GM12878 (cell line): ENCODE results near the gene TMEM184C. TPM values are rescaled to one million over a fixed set of nuclear protein-coding genes. Genes with fewer than 3 reads are reported as not detected.
A peak's percentile ranks its signal among the peaks of the same experiment; 100 is the strongest.

Source experiments
- ATAC-seq: fragments of 200-7000 bp; cut with Tn5 transposase; 3 replicates; pipeline ENCODE4 v1.9.1; 2020; ENCODE audit warnings: mild to moderate bottlenecking, moderate library complexity
- BruUV-seq: library from RNA; stranded (reverse); fragments of 400-500 nt; replicated peaks from 2 replicates; lab custom pipeline; 2021; lab: Mats Ljungman, UMichigan
- CTCF ChIA-PET: fragments of 300-600 bp; sonication (Branson Sonifier 250); formaldehyde crosslinking; extraction: SDS; loops from one replicate; lab custom pipeline; 2021; ENCODE audit warnings: inconsistent platforms; lab: Yijun Ruan, JAX
- POLR2A ChIA-PET: fragments of 350-600 bp; formaldehyde crosslinking; extraction: SDS; loops from one replicate; lab custom pipeline; 2021; ENCODE audit warnings: inconsistent platforms; lab: Charles Lee
- RAD21 ChIA-PET: fragments of 300-600 bp; sonication (Branson Sonifier 250); formaldehyde crosslinking; loops from one replicate; lab custom pipeline; 2023; ENCODE audit warnings: antibody characterized with exemption; ENCODE audit not compliant: unreplicated experiment; lab: Charles Lee
- SMC1A ChIA-PET: fragments of 300-600 bp; sonication (Branson Sonifier 250); formaldehyde crosslinking; loops from one replicate; lab custom pipeline; 2023; ENCODE audit not compliant: unreplicated experiment, uncharacterized antibody; lab: Charles Lee
- DNase-seq: peaks from one replicate; pipeline ENCODE4 v3.0.0-alpha.2; 2011; ENCODE audit warnings: low read depth, low spot score
- FAIRE-seq: peaks from 3 replicates; lab custom pipeline; 2011; peaks lifted over from hg19 to GRCh38; lab: Jason Lieb, UNC
- H2AFZ ChIP-seq: 2 replicates; pipeline ENCODE4 v1.6.0; 2011; ENCODE audit warnings: low read depth, low read length, control low read depth; ENCODE audit not compliant: control insufficient read depth
- H3K27ac ChIP-seq: 2 replicates; pipeline ENCODE4 v1.5.1; 2011; ENCODE audit warnings: control low read depth; ENCODE audit not compliant: control insufficient read depth, insufficient read depth
- H3K27me3 ChIP-seq, 2 experiments: replicated peaks in 1 of 2; 2 replicates each; pipeline versions ENCODE4 v1.6.0 to v1.6.1; 2011; ENCODE audit warnings: low read length in 1 of 2; ENCODE audit not compliant: control insufficient read depth in 2 of 2, insufficient read depth in 2 of 2
- H3K36me3 ChIP-seq, 2 experiments: 2 replicates each; pipeline ENCODE4 v1.5.1; 2011; ENCODE audit warnings: low read length in 1 of 2; ENCODE audit not compliant: control insufficient read depth in 2 of 2, insufficient read depth in 2 of 2
- H3K4me1 ChIP-seq: 2 replicates; pipeline ENCODE4 v1.6.1; 2011; ENCODE audit warnings: mild to moderate bottlenecking, low read length, moderate library complexity, mixed read lengths; ENCODE audit not compliant: control insufficient read depth, insufficient read depth
- H3K4me2 ChIP-seq: 2 replicates; pipeline ENCODE4 v1.6.0; 2011; ENCODE audit warnings: control low read depth; ENCODE audit not compliant: control insufficient read depth, insufficient read depth
- H3K4me3 ChIP-seq: fragments of 200-600 bp; sonication (generic); 2 replicates; pipeline ENCODE4 v1.5.1; 2016
- H3K79me2 ChIP-seq: 2 replicates; pipeline ENCODE4 v1.6.0; 2011; ENCODE audit warnings: low read length; ENCODE audit not compliant: control insufficient read depth, insufficient read depth
- H3K9ac ChIP-seq: 2 replicates; pipeline ENCODE4 v1.8.0; 2011; ENCODE audit warnings: low read length, control low read depth, mixed read lengths; ENCODE audit not compliant: control insufficient read depth, insufficient read depth
- H3K9me3 ChIP-seq: replicated peaks from 3 replicates; pipeline ENCODE4 v1.5.1; 2011; ENCODE audit warnings: mild to moderate bottlenecking, low read length; ENCODE audit not compliant: control insufficient read depth, insufficient read depth
- H4K20me1 ChIP-seq: 2 replicates; pipeline ENCODE4 v1.6.0; 2011; ENCODE audit not compliant: control insufficient read depth, insufficient read depth
- CREB1 ChIP-seq: IDR thresholded peaks from 2 replicates; pipeline ENCODE4 v1.6.1; 2012; ENCODE audit warnings: low read depth, mild to moderate bottlenecking, inconsistent platforms
- KDM1A ChIP-seq: fragments of 200-600 bp; sonication (generic); IDR thresholded peaks from 2 replicates; pipeline ENCODE4 v1.6.1; 2016; ENCODE audit warnings: borderline replicate concordance
- NR2F1 ChIP-seq: fragments of 450-650 bp; conservative IDR thresholded peaks from 2 replicates; pipeline ENCODE4 v1.6.1; 2017; ENCODE audit warnings: mild to moderate bottlenecking
- PAX5 ChIP-seq: IDR thresholded peaks from 2 replicates; pipeline ENCODE4 v1.6.1; 2011; ENCODE audit warnings: low read depth, low read length, borderline replicate concordance
- SPI1 ChIP-seq: IDR thresholded peaks from 2 replicates; pipeline ENCODE4 v1.6.1; 2011; ENCODE audit warnings: low read depth, mild to moderate bottlenecking, low read length, moderate library complexity, borderline replicate concordance; ENCODE audit not compliant: insufficient read depth
- TCF7 ChIP-seq: IDR thresholded peaks from 2 replicates; pipeline ENCODE4 v1.6.1; 2014; ENCODE audit warnings: antibody characterized with exemption, borderline replicate concordance
- WRNIP1 ChIP-seq: IDR thresholded peaks from 2 replicates; pipeline ENCODE4 v1.6.1; 2011; ENCODE audit warnings: low read depth, low read length, improper control_type of control experiment, borderline replicate concordance
- WGBS: methylation state at CpG from one replicate; pipeline ENCODE4 v1.1.6; 2016; ENCODE audit warnings: low lambda C conversion rate; ENCODE audit not compliant: insufficient replicate concordance, insufficient coverage; ENCODE audit errors: missing lambda C conversion rate; 5-methylcytosine and 5-hydroxymethylcytosine counted together
- in situ Hi-C: fragments of 300-500 bp; cut with MboI; formaldehyde crosslinking; loops from 9 replicates; pipeline ENCODE4 v1.14.3; 2018; ENCODE audit warnings: mixed read lengths
- intact Hi-C: fragments of 100-400 bp; cut with micrococcal nuclease; formaldehyde crosslinking; loops from one replicate; pipeline ENCODE4 v1.14.2; 2022; ENCODE audit not compliant: unreplicated experiment
- polyA plus RNA-seq, 11 experiments: library from polyadenylated mRNA; depleted of rRNA in 4 of 11; unstranded in 6 of 11; stranded (reverse) in 5 of 11; fragments of >200 nt; fragmentation: Nextera tagmentation in 4 of 11; fragmentation: Illumina TruSeq in 1 of 11; extraction: Ambion mirVana in 4 of 11; extraction: Trizol in 1 of 11; gene quantifications; 1 replicate in 1 of 11; 2 replicates in 10 of 11; pipeline versions ENCODE4 v1.2.1 to v1.2.3, GENCODE V29; 2011 to 2016; ENCODE audit warnings: inconsistent platforms in 2 of 11, missing spikeins in 2 of 11, low read depth in 1 of 11
- total RNA-seq, 4 experiments: library from RNA; depleted of rRNA in 3 of 4; stranded (reverse); fragments of >200 nt in 3 of 4; fragmentation: Illumina TruSeq in 1 of 4; extraction: Trizol in 1 of 4; gene quantifications; 2 replicates each; pipeline versions ENCODE4 v1.2.1 to v1.2.3, GENCODE V29; 2013 to 2021
- TF ChIP-seq, protein P1 (sequence below): IDR thresholded peaks from 2 replicates; pipeline ENCODE4 v1.6.1; 2012; ENCODE audit warnings: low read depth, low read length, improper control_type of control experiment

TMEM184C gene
- total and polyA plus RNA-seq, 10 of the 15 experiments (the other 5 are each of a cell fraction or from before 2014, with no cell fraction given) = 3.4 to 22.6 (median 18.2) TPM

DNA sequence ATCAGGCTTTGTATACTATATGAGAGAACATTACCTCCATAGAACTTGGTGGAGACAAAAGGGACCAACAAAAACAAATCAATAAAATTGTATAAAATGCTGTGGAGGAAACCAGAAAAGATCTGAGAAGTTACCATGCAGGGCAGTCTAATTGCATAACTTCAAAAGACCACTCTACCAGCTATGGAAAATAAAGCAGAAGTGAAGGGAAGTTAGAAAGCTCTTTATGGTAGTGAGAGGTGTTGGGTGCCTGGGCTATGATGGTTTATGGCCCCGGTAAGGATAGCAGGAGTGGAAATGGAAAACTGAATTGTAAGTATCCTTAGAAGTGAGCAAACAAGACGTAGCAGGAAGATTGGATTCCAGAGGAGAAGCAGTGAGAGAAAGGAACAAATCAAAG is 3.1 kb downstream of the TMEM184C start:
- BruUV-seq = TSS peak; percentile 47
- no peaks in the 10 kb centered on the region for H3K9me3 ChIP-seq
- intact Hi-C loops = no loop called here
- H3K27me3 ChIP-seq = no peaks in the 10 kb centered on the region
- ChIA-PET RAD21 (interaction anchor here (0.9 to 1.7 kb wide), 3 partner anchors 243 to 247 kb away, joined by 4 to 5 read pairs (median 4); no protein-coding TSS in a partner anchor), POLR2A (no interaction called here), CTCF (interaction anchor here (0.5 to 2.1 kb wide), 5 partner anchors 31 to 246 kb away, joined by 3 to 21 read pairs (median 3); no protein-coding TSS in a partner anchor), SMC1A (interaction anchor here (0.6 to 1.6 kb wide), 4 partner anchors 10 to 584 kb away, joined by 3 to 6 read pairs (median 4); no protein-coding TSS in a partner anchor)
- TF ChIP-seq TCF7 (no peak), CREB1 (no peak), WRNIP1 (no peak), SPI1 (peak; percentile 51; the same call in 1 of the 2 replicates), KDM1A (no peak), PAX5 (no peak), NR2F1 (no peak)
- TF ChIP-seq, protein P1, sequence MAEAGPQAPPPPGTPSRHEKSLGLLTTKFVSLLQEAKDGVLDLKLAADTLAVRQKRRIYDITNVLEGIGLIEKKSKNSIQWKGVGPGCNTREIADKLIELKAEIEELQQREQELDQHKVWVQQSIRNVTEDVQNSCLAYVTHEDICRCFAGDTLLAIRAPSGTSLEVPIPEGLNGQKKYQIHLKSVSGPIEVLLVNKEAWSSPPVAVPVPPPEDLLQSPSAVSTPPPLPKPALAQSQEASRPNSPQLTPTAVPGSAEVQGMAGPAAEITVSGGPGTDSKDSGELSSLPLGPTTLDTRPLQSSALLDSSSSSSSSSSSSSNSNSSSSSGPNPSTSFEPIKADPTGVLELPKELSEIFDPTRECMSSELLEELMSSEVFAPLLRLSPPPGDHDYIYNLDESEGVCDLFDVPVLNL = no peak
- no peak overlapping the region for H3K9ac ChIP-seq
- no peaks in the 10 kb centered on the region for H3K4me1 ChIP-seq
- no peak overlapping the region for H3K27ac ChIP-seq
- no peak for FAIRE-seq
- peaks cover 42% of the 10 kb centered on the region for H3K79me2 ChIP-seq
- no peak for DNase-seq
- in situ Hi-C loops = no loop called here
- no peaks in the 10 kb centered on the region for H4K20me1 ChIP-seq
- peak overlapping the region; percentile 50 for H3K4me2 ChIP-seq
- H3K4me3 ChIP-seq = peak overlapping the region; percentile 30
- H3K36me3 ChIP-seq = peaks cover 0 to 13% of the 10 kb centered on the region in 2 experiments; a peak in 1 of 4 replicates
- 95% methylated on average over 2 of the region's 2 CpGs for WGBS
- ATAC-seq = no peak
- no peak overlapping the region for H2AFZ ChIP-seq
